Measurements from ENCODE around the gene LGALS3. TPM values are rescaled to one million over a fixed set of nuclear protein-coding genes. Genes with fewer than 3 reads are reported as not detected.

LGALS3 gene
- total RNA-seq, 5 donors from 2014 or later (not counting 1 experiment from before 2014, with no cell fraction given), result 4.1 to 57.7 (median 35.8) TPM

DNA sequence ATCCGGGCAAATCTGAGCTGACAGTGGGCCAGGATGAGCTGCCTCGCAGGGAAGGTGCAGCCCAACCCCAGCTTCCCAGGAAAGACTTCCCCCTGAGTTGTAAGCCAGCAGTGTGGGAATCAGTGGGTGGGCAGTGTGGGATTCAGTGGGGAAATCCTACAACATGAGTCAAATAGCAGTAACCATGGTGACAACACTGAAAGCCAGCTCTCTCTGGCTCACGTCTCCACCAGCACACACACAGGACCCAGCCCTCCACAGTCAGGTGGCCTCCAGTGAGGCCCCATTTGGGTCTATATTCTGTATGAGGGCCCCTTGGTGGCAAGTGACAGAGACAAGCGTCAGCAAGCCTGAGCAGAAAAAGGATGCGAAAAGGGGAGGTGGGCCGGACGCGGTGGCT, 6.0 kb upstream of the LGALS3 start:
- WGBS (ENCODE audit: insufficient coverage), result 17% methylated on average over 1 of the region's 8 CpGs
- Histone ChIP-seq H3K36me3 (ENCODE audit: control insufficient read depth in 2 of 2, extremely low read depth in 1 of 2, insufficient read depth in 1 of 2, low read length in 1 of 2) (no peaks in the 10 kb centered on the region), H3K9me3 (no peaks in the 10 kb centered on the region), H3K27ac (ENCODE audit: low read length) (no peak overlapping the region), H3K27me3 (replicated peaks in 1 of 2; ENCODE audit: control insufficient read depth in 2 of 2, extremely low read depth in 1 of 2, insufficient read depth in 2 of 2, low read length in 1 of 2) (peaks cover under 1 to 4% of the 10 kb centered on the region in 2 experiments), H3K4me3 (ENCODE audit: control insufficient read depth in 1 of 2, extremely low read depth in 1 of 2, low read length in 1 of 2) (no peak overlapping the region), H3K4me1 (ENCODE audit: control insufficient read depth in 1 of 2, extremely low read depth in 1 of 2, insufficient read depth in 2 of 2, low read length in 2 of 2) (peaks cover 0 to 12% of the 10 kb centered on the region in 2 experiments)
- peaks cover 0 to 13% of the 10 kb centered on the region in 2 donors for H3K27me3 Mint-ChIP-seq
- no peak overlapping the region for H3K27ac Mint-ChIP-seq
- ChIA-PET POLR2A (interaction anchor here in 1 of 2 donors (0.5 kb wide), 1 partner anchor 200 kb away, joined by 3 read pairs; no protein-coding TSS in a partner anchor), CTCF (no interaction called here)
- ATAC-seq (replicated peaks in 1 of 4) (no peak), DNase-seq (no peak)
- H3K4me1 Mint-ChIP-seq, result peaks cover 8 to 17% (median 13%) of the 10 kb centered on the region in 3 donors
- H3K36me3 Mint-ChIP-seq, result no peaks in the 10 kb centered on the region
- no peaks in the 10 kb centered on the region for H3K9me3 Mint-ChIP-seq
- no peak overlapping the region for H3K4me3 Mint-ChIP-seq

GRCh38 chr14:55123852-55124639, 5.0 kb upstream of the LGALS3 start:
- Histone ChIP-seq H3K27me3 (replicated peaks in 1 of 2; ENCODE audit: control insufficient read depth in 2 of 2, extremely low read depth in 1 of 2, insufficient read depth in 2 of 2, low read length in 1 of 2) (peaks cover 2 to 4% of the 10 kb centered on the region in 2 experiments), H3K27ac (ENCODE audit: low read length) (no peak overlapping the region), H3K4me3 (ENCODE audit: control insufficient read depth in 1 of 2, extremely low read depth in 1 of 2, low read length in 1 of 2) (no peak overlapping the region), H3K9me3 (no peaks in the 10 kb centered on the region), H3K4me1 (ENCODE audit: control insufficient read depth in 1 of 2, extremely low read depth in 1 of 2, insufficient read depth in 2 of 2, low read length in 2 of 2) (peaks cover 0 to 12% of the 10 kb centered on the region in 2 experiments), H3K36me3 (ENCODE audit: control insufficient read depth in 2 of 2, extremely low read depth in 1 of 2, insufficient read depth in 1 of 2, low read length in 1 of 2) (no peaks in the 10 kb centered on the region)
- Mint-ChIP-seq H3K9me3 (no peaks in the 10 kb centered on the region), H3K27me3 (peaks cover 4 to 19% of the 10 kb centered on the region in 2 donors), H3K4me3 (no peak overlapping the region), H3K27ac (no peak overlapping the region), H3K4me1 (peaks cover 12 to 19% (median 18%) of the 10 kb centered on the region in 3 donors), H3K36me3 (no peaks in the 10 kb centered on the region)
- ChIA-PET CTCF (interaction anchor here in 1 of 2 donors (0.7 kb wide), 1 partner anchor 190 kb away, joined by 3 read pairs; no protein-coding TSS in a partner anchor), POLR2A (interaction anchor here (0.6 kb wide), 3 partner anchors 69 to 1958 kb away, joined by 4 to 5 read pairs (median 4); no protein-coding TSS in a partner anchor)
- ATAC-seq (replicated peaks in 1 of 4) (no peak), DNase-seq (no peak)
- 94% methylated on average over 7 of the region's 9 CpGs for WGBS (ENCODE audit: insufficient coverage)

DNA sequence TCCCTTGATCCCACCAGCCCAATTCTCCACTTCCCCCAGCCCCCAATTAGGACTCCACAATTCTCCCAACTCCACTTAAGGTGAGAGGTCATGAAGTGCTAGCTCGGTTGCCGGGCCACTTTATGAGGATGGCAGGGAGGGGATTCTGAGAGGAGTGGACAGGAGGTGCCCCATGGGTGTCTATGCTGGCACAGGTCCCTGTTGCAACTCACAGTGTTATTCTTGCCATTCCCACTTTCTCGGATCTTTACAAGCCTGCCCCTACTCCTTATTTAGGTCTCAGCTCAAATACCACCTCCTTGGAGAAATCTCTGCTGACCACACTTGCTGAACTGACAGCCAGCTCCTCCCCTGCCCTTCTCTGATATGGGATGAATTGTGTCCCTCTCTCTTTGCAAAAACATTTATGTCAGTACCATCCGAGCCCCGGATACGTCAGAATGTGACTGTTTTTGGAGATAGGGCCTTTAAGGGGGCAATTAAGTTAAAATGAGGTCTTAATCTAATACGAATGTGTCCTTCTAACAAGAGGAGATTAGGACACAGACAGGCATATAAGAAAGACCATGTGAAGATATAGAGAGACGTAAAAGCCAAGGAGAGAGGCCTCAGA, 4.2 kb upstream of the LGALS3 start:
- Mint-ChIP-seq H3K36me3 (no peaks in the 10 kb centered on the region), H3K4me1 (peaks cover 14 to 21% (median 18%) of the 10 kb centered on the region in 3 donors), H3K9me3 (no peaks in the 10 kb centered on the region), H3K4me3 (no peak overlapping the region), H3K27ac (peak overlapping the region in 1 of 2 donors; percentile 29), H3K27me3 (peaks cover 4 to 19% of the 10 kb centered on the region in 2 donors)
- no peak for ATAC-seq (replicated peaks in 1 of 4)
- Histone ChIP-seq H3K36me3 (ENCODE audit: control insufficient read depth in 2 of 2, extremely low read depth in 1 of 2, insufficient read depth in 1 of 2, low read length in 1 of 2) (no peaks in the 10 kb centered on the region), H3K4me3 (ENCODE audit: control insufficient read depth in 1 of 2, extremely low read depth in 1 of 2, low read length in 1 of 2) (no peak overlapping the region), H3K9me3 (no peaks in the 10 kb centered on the region), H3K27me3 (replicated peaks in 1 of 2; ENCODE audit: control insufficient read depth in 2 of 2, extremely low read depth in 1 of 2, insufficient read depth in 2 of 2, low read length in 1 of 2) (peaks cover 3 to 10% of the 10 kb centered on the region in 2 experiments), H3K27ac (ENCODE audit: low read length) (no peak overlapping the region), H3K4me1 (ENCODE audit: control insufficient read depth in 1 of 2, extremely low read depth in 1 of 2, insufficient read depth in 2 of 2, low read length in 2 of 2) (peaks cover 0 to 19% of the 10 kb centered on the region in 2 experiments)
- ChIA-PET CTCF (no interaction called here), POLR2A (no interaction called here)
- DNase-seq, result no peak
- no CpG with 5 or more reads among the region's 8 CpGs for WGBS (ENCODE audit: insufficient coverage)

GRCh38 chr14:55125403-55125802, 3.6 kb upstream of the LGALS3 start:
- CTCF ChIA-PET, result no interaction called here
- no peak overlapping the region for H3K4me3 Mint-ChIP-seq
- peaks cover 3 to 14% of the 10 kb centered on the region in 2 experiments for H3K27me3 ChIP-seq (replicated peaks in 1 of 2; ENCODE audit: control insufficient read depth in 2 of 2, extremely low read depth in 1 of 2, insufficient read depth in 2 of 2, low read length in 1 of 2)

GRCh38 chr14:55126034-55126433, 3.0 kb upstream of the LGALS3 start:
- no peaks in the 10 kb centered on the region for H3K36me3 ChIP-seq (ENCODE audit: control insufficient read depth in 2 of 2, extremely low read depth in 1 of 2, insufficient read depth in 1 of 2, low read length in 1 of 2)
- H3K9me3 Mint-ChIP-seq, result no peaks in the 10 kb centered on the region
- no peak overlapping the region for H3K27ac ChIP-seq (ENCODE audit: low read length)
- no peaks in the 10 kb centered on the region for H3K36me3 Mint-ChIP-seq
- H3K4me1 Mint-ChIP-seq, result peaks cover 18 to 30% (median 18%) of the 10 kb centered on the region in 3 donors
- WGBS (ENCODE audit: insufficient coverage), result 60% methylated on average over 2 of the region's 3 CpGs
- H3K4me3 Mint-ChIP-seq, result no peak overlapping the region
- no peak overlapping the region for H3K4me3 ChIP-seq (ENCODE audit: control insufficient read depth in 1 of 2, extremely low read depth in 1 of 2, low read length in 1 of 2)
- peaks cover 4 to 16% of the 10 kb centered on the region in 2 experiments for H3K27me3 ChIP-seq (replicated peaks in 1 of 2; ENCODE audit: control insufficient read depth in 2 of 2, extremely low read depth in 1 of 2, insufficient read depth in 2 of 2, low read length in 1 of 2)
- peaks cover 8 to 25% of the 10 kb centered on the region in 2 donors for H3K27me3 Mint-ChIP-seq
- peaks cover 0 to 23% of the 10 kb centered on the region in 2 experiments for H3K4me1 ChIP-seq (ENCODE audit: control insufficient read depth in 1 of 2, extremely low read depth in 1 of 2, insufficient read depth in 2 of 2, low read length in 2 of 2)
- H3K27ac Mint-ChIP-seq, result peak overlapping the region in 1 of 2 donors; percentile 19
- DNase-seq (no peak), ATAC-seq (replicated peaks in 1 of 4) (no peak)
- ChIA-PET POLR2A (no interaction called here), CTCF (no interaction called here)
- no peaks in the 10 kb centered on the region for H3K9me3 ChIP-seq

More at GRCh38 chr14:55125403-55125802, 3.6 kb upstream of the LGALS3 start:
- POLR2A ChIA-PET, result no interaction called here
- DNase-seq, result peak in 1 of 35 experiments; percentile 38
- ATAC-seq (replicated peaks in 1 of 4), result no peak
- Mint-ChIP-seq H3K36me3 (no peaks in the 10 kb centered on the region), H3K4me1 (peaks cover 18 to 26% (median 18%) of the 10 kb centered on the region in 3 donors), H3K9me3 (no peaks in the 10 kb centered on the region), H3K27ac (peak overlapping the region; percentile 3 to 45), H3K27me3 (peaks cover 8 to 22% of the 10 kb centered on the region in 2 donors)
- H3K9me3 ChIP-seq, result no peaks in the 10 kb centered on the region
- peaks cover 0 to 23% of the 10 kb centered on the region in 2 experiments for H3K4me1 ChIP-seq (ENCODE audit: control insufficient read depth in 1 of 2, extremely low read depth in 1 of 2, insufficient read depth in 2 of 2, low read length in 2 of 2)
- 50% methylated on average over 3 of the region's 3 CpGs for WGBS (ENCODE audit: insufficient coverage)
- H3K36me3 ChIP-seq (ENCODE audit: control insufficient read depth in 2 of 2, extremely low read depth in 1 of 2, insufficient read depth in 1 of 2, low read length in 1 of 2), result no peaks in the 10 kb centered on the region
- H3K27ac ChIP-seq (ENCODE audit: low read length), result peak overlapping the region; percentile 36
- H3K4me3 ChIP-seq (ENCODE audit: control insufficient read depth in 1 of 2, extremely low read depth in 1 of 2, low read length in 1 of 2), result no peak overlapping the region

GRCh38 chr14:55126932-55127459, 2.1 kb upstream of the LGALS3 start:
- Mint-ChIP-seq H3K4me1 (peaks cover 18 to 39% (median 25%) of the 10 kb centered on the region in 3 donors), H3K27me3 (peaks cover 8 to 34% of the 10 kb centered on the region in 2 donors), H3K36me3 (no peaks in the 10 kb centered on the region), H3K27ac (no peak overlapping the region), H3K9me3 (no peaks in the 10 kb centered on the region), H3K4me3 (no peak overlapping the region)
- H3K4me3 ChIP-seq (ENCODE audit: control insufficient read depth in 1 of 2, extremely low read depth in 1 of 2, low read length in 1 of 2), result no peak overlapping the region
- ATAC-seq (replicated peaks in 1 of 4), result no peak
- CTCF ChIA-PET, result interaction anchor here in 1 of 2 donors (0.9 kb wide), 1 partner anchor 10 kb away, joined by 3 read pairs; no protein-coding TSS in a partner anchor
- no peak overlapping the region for H3K27ac ChIP-seq (ENCODE audit: low read length)
- DNase-seq, result no peak
- WGBS (ENCODE audit: insufficient coverage), result 100% methylated on average over 1 of the region's 5 CpGs
- peaks cover 6 to 16% of the 10 kb centered on the region in 2 experiments for H3K27me3 ChIP-seq (replicated peaks in 1 of 2; ENCODE audit: control insufficient read depth in 2 of 2, extremely low read depth in 1 of 2, insufficient read depth in 2 of 2, low read length in 1 of 2)
- POLR2A ChIA-PET, result no interaction called here
- H3K36me3 ChIP-seq (ENCODE audit: control insufficient read depth in 2 of 2, extremely low read depth in 1 of 2, insufficient read depth in 1 of 2, low read length in 1 of 2), result no peaks in the 10 kb centered on the region
- no peaks in the 10 kb centered on the region for H3K9me3 ChIP-seq
- H3K4me1 ChIP-seq (ENCODE audit: control insufficient read depth in 1 of 2, extremely low read depth in 1 of 2, insufficient read depth in 2 of 2, low read length in 2 of 2), result peaks cover 0 to 23% of the 10 kb centered on the region in 2 experiments

Measured in T-cell (primary cell).